H1 (cell line): ENCODE data around the gene PCYT1A. TPM values are rescaled to one million over a fixed set of nuclear protein-coding genes. Genes with fewer than 3 reads are reported as not detected.

Experiments used
- CTCF ChIA-PET: fragments of 300-600 bp; sonication (Branson Sonifier 250); formaldehyde crosslinking; loops from one replicate; lab custom pipeline; 2021; ENCODE audit not compliant: partially characterized antibody; lab: Charles Lee
- POLR2A ChIA-PET: fragments of 300-600 bp; sonication (Branson Sonifier 250); formaldehyde crosslinking; loops from one replicate; lab custom pipeline; 2021; ENCODE audit warnings: inconsistent platforms; ENCODE audit not compliant: partially characterized antibody; lab: Charles Lee
- DNase-seq, 2 experiments: peaks; one replicate each; pipeline versions ENCODE4 v3.0.0 to v3.0.0-alpha.2; 2010 to 2022; ENCODE audit warnings: low spot score in 2 of 2, low read depth in 1 of 2, mixed read lengths in 1 of 2
- FAIRE-seq: peaks from 2 replicates; lab custom pipeline; 2011; peaks lifted over from hg19 to GRCh38; lab: Jason Lieb, UNC
- H2AFZ ChIP-seq: 2 replicates; pipeline ENCODE4 v1.8.1; 2012; ENCODE audit warnings: low read length, inconsistent platforms
- H2AK5ac ChIP-seq: 2 replicates; pipeline ENCODE4 v1.6.1; 2013; ENCODE audit warnings: low read depth, low read length
- H2BK120ac ChIP-seq: replicated peaks from 2 replicates; pipeline ENCODE3; 2013; ENCODE audit warnings: low read depth, low read length, inconsistent platforms
- H2BK12ac ChIP-seq: 2 replicates; pipeline ENCODE4 v1.6.1; 2013; ENCODE audit warnings: low read depth, low read length
- H2BK15ac ChIP-seq: 2 replicates; pipeline ENCODE4 v1.6.1; 2013; ENCODE audit warnings: low read length
- H2BK20ac ChIP-seq: 2 replicates; pipeline ENCODE4 v1.6.1; 2013; ENCODE audit warnings: low read length
- H2BK5ac ChIP-seq: 2 replicates; pipeline ENCODE4 v1.6.1; 2013; ENCODE audit warnings: low read depth, low read length
- H3K14ac ChIP-seq: 2 replicates; pipeline ENCODE4 v1.6.1; 2013; ENCODE audit warnings: inconsistent platforms; ENCODE audit not compliant: insufficient read length
- H3K18ac ChIP-seq: 2 replicates; pipeline ENCODE4 v1.6.1; 2013; ENCODE audit warnings: low read length; ENCODE audit errors: extremely low read depth
- H3K23ac ChIP-seq: 2 replicates; pipeline ENCODE4 v1.6.1; 2013; ENCODE audit warnings: inconsistent platforms; ENCODE audit not compliant: insufficient read length
- H3K23me2 ChIP-seq: 2 replicates; pipeline ENCODE4 v1.6.1; 2013; ENCODE audit warnings: low read depth, low read length
- H3K27ac ChIP-seq: 2 replicates; pipeline ENCODE4 v1.6.1; 2011; ENCODE audit warnings: low read depth, low read length, inconsistent platforms
- H3K27me3 ChIP-seq, 4 experiments: replicated peaks in 1 of 4; 1 replicate in 1 of 4; 2 replicates in 3 of 4; pipeline versions ENCODE4 v1.6.1 to v1.8.1; 2011 to 2013; ENCODE audit warnings: low read length in 3 of 4, mild to moderate bottlenecking in 3 of 4, inconsistent platforms in 2 of 4, mixed read lengths in 2 of 4, moderate library complexity in 1 of 4; ENCODE audit not compliant: control insufficient read depth in 3 of 4, insufficient read depth in 3 of 4; ENCODE audit errors: extremely low read depth in 1 of 4
- H3K36me3 ChIP-seq, 4 experiments: 2 replicates each; pipeline versions ENCODE4 v1.6.1 to v1.8.1; 2011 to 2013; ENCODE audit warnings: mild to moderate bottlenecking in 4 of 4, low read length in 3 of 4, moderate library complexity in 2 of 4, control low read depth in 1 of 4, inconsistent platforms in 1 of 4; ENCODE audit not compliant: insufficient read depth in 4 of 4, control insufficient read depth in 2 of 4
- H3K4ac ChIP-seq: replicated peaks from 2 replicates; pipeline ENCODE3; 2013; ENCODE audit warnings: low read length, low read depth, mixed read lengths, inconsistent platforms; ENCODE audit not compliant: insufficient read length
- H3K4me1 ChIP-seq, 4 experiments: replicated peaks in 1 of 4; 1 replicate in 1 of 4; 2 replicates in 3 of 4; pipeline versions ENCODE4 v1.6.1 to v1.8.1; 2011 to 2013; ENCODE audit warnings: low read length in 3 of 4, inconsistent platforms in 2 of 4, mixed read lengths in 1 of 4; ENCODE audit not compliant: insufficient read depth in 4 of 4, control insufficient read depth in 3 of 4
- H3K4me2 ChIP-seq, 2 experiments: 2 replicates each; pipeline versions ENCODE4 v1.6.1 to v1.8.1; 2011 to 2013; ENCODE audit warnings: low read depth in 2 of 2, low read length in 2 of 2, control low read depth in 1 of 2, inconsistent platforms in 1 of 2, mild to moderate bottlenecking in 1 of 2; ENCODE audit not compliant: insufficient read depth in 1 of 2
- H3K4me3 ChIP-seq, 4 experiments: fragments of 200-600, 300-600 bp in 1 of 4; sonication (generic), shearing (Covaris generic), sonication (Bioruptor Twin) in 1 of 4; 2 replicates each; pipeline versions ENCODE4 v1.5.1 to v1.8.1; 2011 to 2016; ENCODE audit warnings: low read length in 4 of 4, low read depth in 3 of 4, control low read depth in 2 of 4, inconsistent platforms in 2 of 4, mild to moderate bottlenecking in 2 of 4, mixed read lengths in 1 of 4, moderate library complexity in 1 of 4; ENCODE audit not compliant: insufficient read depth in 2 of 4; ENCODE audit errors: extremely low read depth in 1 of 4
- H3K56ac ChIP-seq: replicated peaks from 2 replicates; pipeline ENCODE3; 2013; ENCODE audit warnings: low read depth, mild to moderate bottlenecking, mixed read lengths, low read length, inconsistent platforms; ENCODE audit not compliant: insufficient read length
- H3K79me1 ChIP-seq: 2 replicates; pipeline ENCODE4 v1.6.1; 2013; ENCODE audit warnings: low read depth, low read length, control low read depth
- H3K79me2 ChIP-seq, 2 experiments: 2 replicates each; pipeline versions ENCODE4 v1.6.1 to v1.8.1; 2012 to 2013; ENCODE audit warnings: low read length in 2 of 2, mild to moderate bottlenecking in 2 of 2, inconsistent platforms in 1 of 2; ENCODE audit not compliant: insufficient read depth in 2 of 2, control insufficient read depth in 1 of 2
- H3K9ac ChIP-seq, 4 experiments: replicated peaks in 1 of 4; 1 replicate in 1 of 4; 2 replicates in 3 of 4; pipeline versions ENCODE4 v1.6.1 to v1.8.1; 2011 to 2013; ENCODE audit warnings: low read depth in 3 of 4, low read length in 3 of 4, control low read depth in 2 of 4, mild to moderate bottlenecking in 2 of 4, moderate library complexity in 2 of 4, inconsistent platforms in 1 of 4; ENCODE audit errors: extremely low read depth in 1 of 4
- H3K9me3 ChIP-seq, 2 experiments: 2 replicates each; pipeline versions ENCODE4 v1.6.1 to v1.8.1; 2012 to 2013; ENCODE audit warnings: mild to moderate bottlenecking in 2 of 2, moderate library complexity in 2 of 2, control low read depth in 1 of 2, inconsistent platforms in 1 of 2, low read depth in 1 of 2, low read length in 1 of 2, mixed read lengths in 1 of 2; ENCODE audit not compliant: insufficient read depth in 2 of 2
- H4K20me1 ChIP-seq, 2 experiments: replicated peaks in 1 of 2; 2 replicates each; pipeline versions ENCODE3 to v1.8.1; 2011 to 2013; ENCODE audit warnings: inconsistent platforms in 2 of 2, low read length in 2 of 2, mild to moderate bottlenecking in 1 of 2; ENCODE audit not compliant: insufficient read depth in 2 of 2, control insufficient read depth in 1 of 2
- H4K5ac ChIP-seq: 2 replicates; pipeline ENCODE4 v1.6.1; 2013; ENCODE audit warnings: low read length, low read depth, mixed read lengths, inconsistent platforms; ENCODE audit not compliant: insufficient read length
- H4K8ac ChIP-seq: 2 replicates; pipeline ENCODE4 v1.8.0; 2013; ENCODE audit warnings: mild to moderate bottlenecking, moderate library complexity, low read length, inconsistent platforms; ENCODE audit not compliant: insufficient read depth; ENCODE audit errors: extremely low read depth
- H4K91ac ChIP-seq: replicated peaks from 2 replicates; pipeline ENCODE3; 2013; ENCODE audit warnings: low read length, mixed read lengths, inconsistent platforms; ENCODE audit not compliant: insufficient read length
- CEBPB ChIP-seq: IDR thresholded peaks from 2 replicates; pipeline ENCODE4 v1.6.1; 2012; ENCODE audit warnings: low read depth, low read length
- CTCF ChIP-seq, 3 experiments: IDR thresholded peaks; 1 replicate in 2 of 3; 2 replicates in 1 of 3; pipeline versions ENCODE4 v1.5.1 to v1.6.1; 2011; ENCODE audit warnings: low read length in 3 of 3, mild to moderate bottlenecking in 3 of 3, inconsistent platforms in 2 of 3, low read depth in 1 of 3, moderate library complexity in 1 of 3; ENCODE audit not compliant: insufficient read depth in 1 of 3; ENCODE audit errors: control extremely low read depth in 1 of 3
- HDAC6 ChIP-seq: IDR thresholded peaks from one replicate; pipeline ENCODE4 v1.7.1; 2012; ENCODE audit warnings: low read depth, mild to moderate bottlenecking, inconsistent platforms, low read length, moderate library complexity
- POLR2A ChIP-seq, 2 experiments: IDR thresholded peaks; 1 replicate in 1 of 2; 2 replicates in 1 of 2; pipeline ENCODE4 v1.6.1; 2011; ENCODE audit warnings: low read depth in 2 of 2, low read length in 2 of 2, mild to moderate bottlenecking in 2 of 2; ENCODE audit errors: control extremely low read depth in 1 of 2
- RXRA ChIP-seq: IDR thresholded peaks from 2 replicates; pipeline ENCODE4 v1.6.1; 2011; ENCODE audit warnings: low read depth, mild to moderate bottlenecking, low read length, moderate library complexity; ENCODE audit not compliant: insufficient read depth
- SIX5 ChIP-seq: IDR thresholded peaks from 2 replicates; pipeline ENCODE4 v1.6.1; 2011; ENCODE audit warnings: mild to moderate bottlenecking, low read depth, low read length
- SP2 ChIP-seq: IDR thresholded peaks from 2 replicates; pipeline ENCODE4 v1.6.1; 2012; ENCODE audit warnings: mild to moderate bottlenecking, low read length, inconsistent platforms
- SRF ChIP-seq: IDR thresholded peaks from 2 replicates; pipeline ENCODE4 v1.6.1; 2011; ENCODE audit warnings: mild to moderate bottlenecking, low read depth, low read length, moderate library complexity
- TAF1 ChIP-seq: IDR thresholded peaks from 2 replicates; pipeline ENCODE4 v1.6.1; 2011; ENCODE audit warnings: mild to moderate bottlenecking, low read depth, low read length
- WGBS, 2 experiments: shearing (Covaris generic) in 1 of 2; methylation state at CpG; one replicate each; pipeline versions ENCODE4 v1.1.6 to v1.1.7; 2013 to 2015; ENCODE audit warnings: low lambda C conversion rate in 2 of 2, mixed read lengths in 2 of 2, inconsistent platforms in 1 of 2, low coverage in 1 of 2, missing lambda C conversion rate in 1 of 2; ENCODE audit not compliant: insufficient replicate concordance in 2 of 2, insufficient coverage in 1 of 2, insufficient read length in 1 of 2; ENCODE audit errors: extremely low coverage in 1 of 2, missing lambda C conversion rate in 1 of 2; 5-methylcytosine and 5-hydroxymethylcytosine counted together
- polyA plus RNA-seq, 7 experiments: library from polyadenylated mRNA; depleted of rRNA in 3 of 7; stranded (reverse) in 5 of 7; unstranded in 2 of 7; fragments of >200 nt in 5 of 7; fragments of 200-250 nt in 2 of 7; gene quantifications; 1 replicate in 5 of 7; 2 replicates in 1 of 7; 4 replicates in 1 of 7; pipeline versions ENCODE4 v1.2.1 to v1.2.3, GENCODE V29; 2011 to 2013; ENCODE audit warnings: missing spikeins in 2 of 7, mixed read lengths in 2 of 7
- total RNA-seq: library from RNA; stranded (reverse); fragmentation: NEBNext Ultra II Directional; extraction: Animal tissue kit (Norgen Biotek cat#: 25700); gene quantifications from 2 replicates; pipeline ENCODE4 v1.2.1, GENCODE V29; 2021
- TF ChIP-seq, protein P1 (sequence below): IDR thresholded peaks from 2 replicates; pipeline ENCODE4 v1.6.1; 2012; ENCODE audit warnings: low read length, inconsistent platforms

Gene PCYT1A
- total and polyA plus RNA-seq, 2 of the 8 experiments (the other 6 are each of a cell fraction or from before 2014, with no cell fraction given), result 19.9 to 31.8 TPM

GRCh38 chr3:196263819-196264218 is 23.7 kb downstream of the PCYT1A start:
- H4K5ac ChIP-seq, result no peak overlapping the region
- H2AK5ac ChIP-seq, result no peak overlapping the region
- FAIRE-seq (no peak), DNase-seq (no peak)
- H2BK15ac ChIP-seq, result no peak overlapping the region
- no peak overlapping the region for H3K4me2 ChIP-seq
- H3K27me3 ChIP-seq, result no peaks in the 10 kb centered on the region
- no peak overlapping the region for H4K8ac ChIP-seq
- no peak overlapping the region for H3K14ac ChIP-seq
- no peaks in the 10 kb centered on the region; a peak in 1 of 8 replicates for H3K36me3 ChIP-seq
- no peaks in the 10 kb centered on the region for H3K23me2 ChIP-seq
- H3K18ac ChIP-seq, result no peak overlapping the region
- H3K4ac ChIP-seq, result no peak overlapping the region
- TF ChIP-seq RXRA, result no peak
- TF ChIP-seq HDAC6, result no peak
- no peak for TF ChIP-seq CTCF (IDR thresholded peaks at IDR 0.05; ENCODE audit: control extremely low read depth in 1 of 3, insufficient read depth in 1 of 3, low read depth in 1 of 3, low read length in 3 of 3)
- TF ChIP-seq, protein P1, sequence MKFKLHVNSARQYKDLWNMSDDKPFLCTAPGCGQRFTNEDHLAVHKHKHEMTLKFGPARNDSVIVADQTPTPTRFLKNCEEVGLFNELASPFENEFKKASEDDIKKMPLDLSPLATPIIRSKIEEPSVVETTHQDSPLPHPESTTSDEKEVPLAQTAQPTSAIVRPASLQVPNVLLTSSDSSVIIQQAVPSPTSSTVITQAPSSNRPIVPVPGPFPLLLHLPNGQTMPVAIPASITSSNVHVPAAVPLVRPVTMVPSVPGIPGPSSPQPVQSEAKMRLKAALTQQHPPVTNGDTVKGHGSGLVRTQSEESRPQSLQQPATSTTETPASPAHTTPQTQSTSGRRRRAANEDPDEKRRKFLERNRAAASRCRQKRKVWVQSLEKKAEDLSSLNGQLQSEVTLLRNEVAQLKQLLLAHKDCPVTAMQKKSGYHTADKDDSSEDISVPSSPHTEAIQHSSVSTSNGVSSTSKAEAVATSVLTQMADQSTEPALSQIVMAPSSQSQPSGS, result no peak
- TF ChIP-seq SIX5, result no peak
- TF ChIP-seq SP2, result no peak
- no peak for TF ChIP-seq CEBPB
- no peak for TF ChIP-seq TAF1
- TF ChIP-seq POLR2A (IDR thresholded peaks at IDR 0.05; ENCODE audit: control extremely low read depth in 1 of 2, low read depth in 2 of 2, low read length in 2 of 2), result no peak
- TF ChIP-seq SRF, result no peak
- H3K79me1 ChIP-seq, result no peaks in the 10 kb centered on the region
- no peak overlapping the region for H2AFZ ChIP-seq
- H3K4me3 ChIP-seq, result no peak overlapping the region
- H2BK20ac ChIP-seq, result no peak overlapping the region
- ChIA-PET POLR2A (no interaction called here), CTCF (interaction anchor here (0.7 to 1.8 kb wide), 4 partner anchors 11 to 265 kb away, joined by 3 to 8 read pairs (median 4); no protein-coding TSS in a partner anchor)
- no peak overlapping the region for H2BK12ac ChIP-seq
- no peak overlapping the region for H2BK120ac ChIP-seq
- no peak overlapping the region for H4K91ac ChIP-seq
- H3K9me3 ChIP-seq, result no peaks in the 10 kb centered on the region
- H3K27ac ChIP-seq, result no peak overlapping the region
- H2BK5ac ChIP-seq, result no peak overlapping the region
- no peaks in the 10 kb centered on the region for H3K79me2 ChIP-seq
- H3K4me1 ChIP-seq, result peaks cover 0 to 6% (median 1%) of the 10 kb centered on the region in 4 experiments; a peak in 2 of 7 replicates
- no peak overlapping the region for H3K56ac ChIP-seq
- WGBS, 2 experiments, result 94% methylated on average over 7 of the region's 7 CpGs; no CpG with 5 or more reads in 1 of the 2 experiments
- no peak overlapping the region for H3K23ac ChIP-seq
- H4K20me1 ChIP-seq, result peaks cover 0 to 1% of the 10 kb centered on the region in 2 experiments
- no peak overlapping the region for H3K9ac ChIP-seq
